Activated T-helper 17 cell treated with anti-CD3 and anti-CD28 coated beads, Interleukin-2, amount 50 U/mL, for 72 hours (primary cell): Measurements from ENCODE around the gene CREB5. TPM values are rescaled to one million over a fixed set of nuclear protein-coding genes. Genes with fewer than 3 reads are reported as not detected.

Source experiments
- ATAC-seq: fragments of 150-1000 bp; cut with Tn5 transposase; replicated peaks from 2 replicates; pipeline ENCODE4 v1.10.0; 2021; ENCODE audit warnings: mild to moderate bottlenecking, moderate library complexity
- H3K27ac Mint-ChIP-seq: one replicate; pipeline ENCODE4 v1.8.0; 2022; ENCODE audit warnings: mixed read lengths
- H3K27me3 Mint-ChIP-seq: one replicate; pipeline ENCODE4 v1.8.0; 2022; ENCODE audit warnings: mixed read lengths
- H3K36me3 Mint-ChIP-seq: one replicate; pipeline ENCODE4 v1.8.0; 2022; ENCODE audit warnings: low read depth, mild to moderate bottlenecking, mixed read lengths
- H3K4me1 Mint-ChIP-seq: one replicate; pipeline ENCODE4 v1.8.0; 2022; ENCODE audit warnings: mixed read lengths
- H3K4me3 Mint-ChIP-seq: one replicate; pipeline ENCODE4 v1.8.0; 2022; ENCODE audit warnings: mild to moderate bottlenecking, mixed read lengths
- H3K9me3 Mint-ChIP-seq: one replicate; pipeline ENCODE4 v1.8.0; 2022; ENCODE audit warnings: mixed read lengths
- total RNA-seq, 2 donors: library from RNA; stranded (reverse); gene quantifications; one replicate each; pipeline ENCODE4 v1.2.3, GENCODE V29; 2022

Gene CREB5
- total RNA-seq, 2 donors from 2014 or later = 0.02 TPM; not detected in 1

DNA sequence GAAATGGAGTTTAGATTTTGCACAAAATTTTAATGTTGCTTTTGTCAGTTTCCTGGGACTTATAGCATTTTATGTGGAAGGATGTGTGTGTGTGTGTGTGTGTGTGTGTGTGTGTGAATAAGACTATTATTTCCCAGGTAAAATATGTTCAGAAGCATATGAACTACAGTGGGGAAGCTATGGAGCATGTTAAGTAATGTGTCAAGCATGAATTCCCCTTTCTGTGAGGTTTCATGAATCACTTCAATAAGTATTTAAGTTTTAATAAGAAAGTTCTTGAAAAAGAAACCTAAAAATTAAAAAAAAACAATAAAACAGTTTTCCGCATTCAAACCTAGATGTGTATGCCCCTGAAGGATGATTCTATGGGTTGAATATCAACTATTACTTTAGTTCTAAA, 693 bp downstream of the CREB5 start:
- H3K4me1 Mint-ChIP-seq = peaks cover 12% of the 10 kb centered on the region
- no peaks in the 10 kb centered on the region for H3K9me3 Mint-ChIP-seq
- peaks cover 5% of the 10 kb centered on the region for H3K36me3 Mint-ChIP-seq
- H3K4me3 Mint-ChIP-seq = no peak overlapping the region
- no peak overlapping the region for H3K27ac Mint-ChIP-seq
- H3K27me3 Mint-ChIP-seq = peaks cover 63% of the 10 kb centered on the region
- no peak for ATAC-seq

DNA sequence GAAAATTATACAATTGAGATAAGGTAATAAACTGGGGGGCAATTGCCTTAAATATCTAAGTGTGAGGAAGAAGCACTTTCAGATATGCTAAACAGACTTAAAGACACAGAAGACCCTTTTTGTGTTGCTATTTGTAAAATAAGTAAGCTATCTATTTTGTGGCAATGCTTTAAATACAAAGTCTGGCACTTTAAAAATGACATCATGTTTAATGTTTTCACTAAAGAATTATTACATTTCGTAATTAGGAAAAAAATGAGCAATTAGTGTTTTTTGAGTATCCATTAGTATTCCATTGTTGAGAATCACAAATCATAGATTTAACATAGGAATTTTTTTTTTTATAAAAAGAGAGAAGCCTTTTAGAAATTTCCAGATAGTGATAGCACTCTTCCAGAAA, 2.1 kb downstream of the CREB5 start:
- no peak overlapping the region for H3K4me3 Mint-ChIP-seq
- no peak overlapping the region for H3K27ac Mint-ChIP-seq
- H3K27me3 Mint-ChIP-seq = peaks cover 57% of the 10 kb centered on the region
- ATAC-seq = no peak
- peaks cover 8% of the 10 kb centered on the region for H3K4me1 Mint-ChIP-seq
- no peaks in the 10 kb centered on the region for H3K9me3 Mint-ChIP-seq
- H3K36me3 Mint-ChIP-seq = peaks cover 1% of the 10 kb centered on the region

DNA sequence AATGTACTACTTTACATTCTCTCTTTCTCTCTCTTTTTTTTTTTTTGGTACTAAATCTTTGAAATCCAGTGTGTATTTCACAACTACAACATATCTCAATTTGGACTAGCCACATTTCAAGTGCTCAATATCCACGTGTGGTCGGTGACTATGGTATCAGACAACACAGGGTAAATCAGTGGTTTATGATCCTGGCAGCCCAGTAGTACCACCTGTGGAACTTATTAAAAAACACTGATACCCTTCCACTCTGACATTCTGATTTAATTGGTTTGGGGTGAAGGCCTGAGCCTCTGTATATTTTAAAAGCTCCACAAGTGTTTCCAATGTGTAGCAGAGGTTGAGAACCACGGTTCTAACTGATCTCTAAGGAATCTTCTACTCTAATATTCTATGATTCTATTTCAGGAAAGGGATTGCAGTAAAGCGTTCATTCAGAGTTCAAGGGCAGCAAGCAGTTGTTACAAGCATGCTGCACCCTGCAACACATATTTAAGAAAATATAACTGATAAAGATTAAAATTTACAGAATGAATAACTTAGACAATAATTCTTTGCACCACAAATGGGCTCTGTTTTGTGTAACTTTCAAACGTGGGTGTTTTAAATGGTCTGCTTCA, 5.1 kb downstream of the CREB5 start:
- Mint-ChIP-seq H3K4me1 (no peaks in the 10 kb centered on the region), H3K36me3 (no peaks in the 10 kb centered on the region), H3K27ac (no peak overlapping the region), H3K27me3 (peaks cover 50% of the 10 kb centered on the region), H3K4me3 (no peak overlapping the region), H3K9me3 (no peaks in the 10 kb centered on the region)
- no peak for ATAC-seq

DNA sequence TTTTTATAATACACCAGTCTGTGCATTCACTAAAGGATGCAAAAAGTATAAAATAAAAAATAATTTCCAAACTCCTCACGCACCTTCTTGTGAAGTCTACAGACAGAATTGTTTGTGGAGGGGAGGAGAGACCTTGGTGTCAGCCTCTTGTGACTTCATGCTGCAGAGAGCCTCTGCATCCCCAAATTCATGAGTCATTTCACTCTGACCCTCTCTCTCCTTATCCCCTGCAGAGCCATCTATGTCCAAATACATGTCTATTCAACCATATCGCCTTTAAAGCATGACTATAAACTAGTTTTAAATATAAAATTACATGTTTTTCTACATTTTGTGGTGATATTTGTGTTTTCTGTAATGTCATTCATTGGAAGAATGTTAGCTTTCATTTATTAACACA, 6.0 kb downstream of the CREB5 start:
- no peaks in the 10 kb centered on the region for H3K9me3 Mint-ChIP-seq
- no peak overlapping the region for H3K4me3 Mint-ChIP-seq
- ATAC-seq = no peak
- H3K4me1 Mint-ChIP-seq = no peaks in the 10 kb centered on the region
- H3K27ac Mint-ChIP-seq = no peak overlapping the region
- H3K27me3 Mint-ChIP-seq = peaks cover 48% of the 10 kb centered on the region
- H3K36me3 Mint-ChIP-seq = no peaks in the 10 kb centered on the region

DNA sequence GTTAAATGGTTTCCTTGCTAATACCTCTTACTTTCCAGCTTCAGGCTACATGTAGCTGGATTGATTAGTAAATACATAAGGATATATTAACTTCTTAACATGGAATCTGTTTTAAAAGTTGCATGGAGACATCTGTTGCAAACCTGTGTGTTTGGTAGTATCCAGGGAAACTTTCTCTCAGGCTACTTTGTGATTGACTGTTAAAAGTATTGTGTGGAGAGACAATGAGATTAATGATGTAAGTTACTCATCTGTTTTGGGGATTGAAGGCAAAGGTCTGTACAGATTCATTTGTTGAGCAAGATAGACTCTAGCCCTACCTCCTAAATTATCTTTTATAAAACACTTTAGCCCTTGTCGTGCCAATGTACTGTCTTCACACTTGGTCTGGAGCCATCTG, 6.6 kb downstream of the CREB5 start:
- ATAC-seq = no peak
- peaks cover 43% of the 10 kb centered on the region for H3K27me3 Mint-ChIP-seq
- H3K4me1 Mint-ChIP-seq = no peaks in the 10 kb centered on the region
- H3K9me3 Mint-ChIP-seq = no peaks in the 10 kb centered on the region
- H3K36me3 Mint-ChIP-seq = no peaks in the 10 kb centered on the region
- no peak overlapping the region for H3K4me3 Mint-ChIP-seq
- no peak overlapping the region for H3K27ac Mint-ChIP-seq

DNA sequence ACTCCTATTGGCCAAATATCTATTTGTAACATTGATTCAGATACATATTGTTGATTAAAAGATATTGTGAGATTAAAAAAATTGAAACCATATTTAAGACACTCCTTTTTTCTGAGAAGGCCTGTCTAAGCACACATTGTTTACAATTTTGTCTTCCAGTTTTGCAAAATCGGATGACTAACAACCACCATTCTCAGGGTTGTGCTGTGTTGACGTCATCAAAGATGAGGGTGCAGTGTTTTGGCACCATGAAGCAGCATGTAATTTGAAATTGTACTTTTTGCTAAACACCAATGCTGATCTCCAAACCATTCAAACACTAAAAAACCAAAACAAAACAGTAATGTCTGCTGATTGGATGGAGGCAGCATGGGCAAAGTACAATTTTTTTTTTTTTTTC, 7.4 kb downstream of the CREB5 start:
- Mint-ChIP-seq H3K9me3 (no peaks in the 10 kb centered on the region), H3K27me3 (peaks cover 40% of the 10 kb centered on the region), H3K36me3 (no peaks in the 10 kb centered on the region), H3K27ac (no peak overlapping the region), H3K4me1 (no peaks in the 10 kb centered on the region), H3K4me3 (no peak overlapping the region)
- no peak for ATAC-seq

DNA sequence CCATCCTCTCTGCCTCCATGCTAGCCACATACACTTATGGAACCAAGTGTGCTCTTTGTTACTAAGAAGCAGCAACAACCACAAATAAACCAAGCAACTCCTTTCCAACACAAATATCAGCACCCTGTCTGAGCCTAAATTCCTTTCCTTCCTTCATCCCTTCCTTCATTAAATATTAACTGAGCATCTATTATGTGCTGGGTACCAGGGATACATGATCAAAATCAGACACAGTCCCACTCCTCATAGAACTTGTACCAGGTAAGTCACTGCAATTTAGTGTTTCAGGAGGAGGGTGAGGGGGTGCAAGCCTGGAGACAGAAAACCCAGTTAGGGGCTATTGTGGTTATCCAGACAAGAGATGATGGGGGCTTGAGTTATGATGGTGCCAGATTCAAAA, 10.8 kb downstream of the CREB5 start:
- Mint-ChIP-seq H3K4me3 (no peak overlapping the region), H3K27me3 (peaks cover 26% of the 10 kb centered on the region), H3K4me1 (no peaks in the 10 kb centered on the region), H3K36me3 (no peaks in the 10 kb centered on the region), H3K27ac (no peak overlapping the region), H3K9me3 (no peaks in the 10 kb centered on the region)
- no peak for ATAC-seq

DNA sequence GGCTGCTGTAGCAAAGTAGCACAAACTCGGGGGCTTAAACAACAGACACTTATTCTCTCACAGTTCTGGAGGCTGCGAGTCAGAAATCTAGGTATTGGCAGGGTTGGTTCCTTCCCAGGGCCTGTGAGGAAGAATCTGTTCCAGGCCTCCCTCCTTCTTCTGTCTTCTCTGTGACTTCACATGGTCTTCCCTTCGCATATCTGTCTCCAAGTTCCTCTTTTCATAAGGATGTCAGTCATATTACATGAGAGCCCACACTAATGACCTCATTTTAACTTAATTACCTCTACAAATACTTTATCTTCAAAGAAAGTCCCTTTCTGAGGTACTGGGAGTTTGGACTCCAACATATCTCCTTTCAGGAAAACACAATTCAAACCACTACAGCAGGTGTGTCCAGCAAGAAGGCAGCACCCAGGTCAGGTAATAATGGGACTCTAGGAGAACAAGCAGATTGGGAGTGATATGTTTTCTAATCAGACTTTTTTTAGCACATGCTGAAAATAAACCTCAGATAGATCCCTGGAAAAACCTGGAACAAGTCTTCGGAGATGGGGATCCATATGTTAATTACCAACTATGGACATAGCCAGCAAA, 11.7 kb downstream of the CREB5 start:
- no peak overlapping the region for H3K4me3 Mint-ChIP-seq
- no peaks in the 10 kb centered on the region for H3K36me3 Mint-ChIP-seq
- peaks cover 31% of the 10 kb centered on the region for H3K27me3 Mint-ChIP-seq
- H3K4me1 Mint-ChIP-seq = no peaks in the 10 kb centered on the region
- H3K27ac Mint-ChIP-seq = no peak overlapping the region
- H3K9me3 Mint-ChIP-seq = no peaks in the 10 kb centered on the region
- no peak for ATAC-seq

DNA sequence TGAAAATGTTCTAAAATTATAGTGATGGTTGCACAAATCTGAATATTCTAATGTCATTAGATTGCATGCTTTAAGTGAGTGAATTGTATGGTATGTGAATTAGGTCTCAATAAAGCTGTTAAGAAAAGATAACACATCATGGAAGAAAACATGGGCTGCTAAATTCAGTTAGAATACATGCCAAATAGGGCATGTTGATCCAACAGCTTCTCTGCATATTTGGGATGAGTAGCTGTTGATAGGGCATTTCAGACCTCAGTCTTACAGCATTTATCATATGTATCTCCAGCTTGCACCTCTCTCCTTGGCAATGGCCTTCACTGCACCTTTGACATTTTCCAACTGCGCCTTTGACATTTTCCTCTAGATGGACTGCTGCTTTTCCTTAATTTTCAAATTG, 13.2 kb downstream of the CREB5 start:
- Mint-ChIP-seq H3K27ac (no peak overlapping the region), H3K9me3 (no peaks in the 10 kb centered on the region), H3K4me1 (no peaks in the 10 kb centered on the region), H3K4me3 (no peak overlapping the region), H3K36me3 (no peaks in the 10 kb centered on the region), H3K27me3 (peaks cover 32% of the 10 kb centered on the region)
- ATAC-seq = no peak

DNA sequence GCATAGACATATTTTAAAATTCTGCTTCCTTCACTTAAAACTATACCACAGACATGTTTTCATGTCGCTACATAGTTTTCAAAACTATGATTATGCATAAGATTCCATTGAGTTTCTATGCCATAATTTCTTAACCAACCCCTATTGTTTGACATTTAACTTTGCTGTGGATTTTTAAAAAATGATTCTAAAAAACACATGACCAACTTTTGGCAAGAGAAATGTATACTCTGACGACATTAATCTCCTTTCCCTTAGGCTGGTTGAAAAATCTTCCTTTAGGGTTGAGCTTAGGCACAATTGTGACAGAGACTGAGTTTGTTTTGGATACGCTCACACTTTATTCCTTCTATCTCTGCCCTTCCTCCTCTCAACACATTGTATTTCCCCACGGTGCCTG, 14.9 kb downstream of the CREB5 start:
- H3K9me3 Mint-ChIP-seq = no peaks in the 10 kb centered on the region
- no peaks in the 10 kb centered on the region for H3K4me1 Mint-ChIP-seq
- H3K36me3 Mint-ChIP-seq = no peaks in the 10 kb centered on the region
- H3K4me3 Mint-ChIP-seq = no peak overlapping the region
- peaks cover 26% of the 10 kb centered on the region for H3K27me3 Mint-ChIP-seq
- no peak overlapping the region for H3K27ac Mint-ChIP-seq
- no peak for ATAC-seq

DNA sequence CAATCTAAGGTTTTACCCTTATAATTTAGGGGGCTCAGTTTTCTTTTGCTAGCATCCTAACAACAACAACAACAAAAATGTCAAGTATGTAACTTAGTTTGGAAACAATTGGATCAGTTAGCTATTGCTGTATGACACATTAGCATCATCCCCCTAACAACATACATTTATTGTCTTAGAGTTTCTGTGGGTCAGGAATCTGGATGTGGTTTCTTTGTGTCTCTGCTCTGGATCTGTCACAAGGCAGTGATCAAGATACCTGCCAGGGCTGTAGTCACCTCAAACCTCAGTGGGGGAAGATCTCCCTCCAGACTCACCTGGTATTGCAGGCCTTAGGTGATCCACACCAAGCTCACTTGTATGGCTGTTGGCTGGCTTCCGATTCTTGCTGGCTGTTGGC, 18.3 kb downstream of the CREB5 start:
- ATAC-seq = no peak
- Mint-ChIP-seq H3K27me3 (peaks cover 30% of the 10 kb centered on the region), H3K27ac (no peak overlapping the region), H3K9me3 (no peaks in the 10 kb centered on the region), H3K36me3 (no peaks in the 10 kb centered on the region), H3K4me3 (no peak overlapping the region), H3K4me1 (no peaks in the 10 kb centered on the region)

DNA sequence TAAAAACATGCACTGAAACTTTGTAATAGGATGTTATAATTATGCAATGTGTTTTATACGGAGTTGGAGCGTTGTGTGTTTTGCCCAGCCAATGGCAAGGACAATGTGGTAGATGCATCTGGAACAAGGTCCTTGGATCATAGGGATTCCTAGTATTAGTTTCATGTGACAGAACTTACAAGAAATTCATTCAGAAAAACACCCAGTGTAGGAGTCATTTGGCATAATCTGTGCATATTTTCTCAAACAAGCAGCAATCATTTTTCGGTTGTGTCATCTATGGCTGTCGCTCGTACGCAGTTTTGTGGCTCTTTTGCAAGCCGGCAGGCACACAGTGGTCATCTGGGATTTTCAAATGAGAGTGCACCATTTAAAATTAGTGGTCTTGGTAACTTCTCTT, 19.8 kb downstream of the CREB5 start:
- H3K4me1 Mint-ChIP-seq = no peaks in the 10 kb centered on the region
- H3K4me3 Mint-ChIP-seq = no peak overlapping the region
- no peaks in the 10 kb centered on the region for H3K36me3 Mint-ChIP-seq
- H3K27me3 Mint-ChIP-seq = peaks cover 38% of the 10 kb centered on the region
- H3K27ac Mint-ChIP-seq = no peak overlapping the region
- H3K9me3 Mint-ChIP-seq = no peaks in the 10 kb centered on the region
- no peak for ATAC-seq

DNA sequence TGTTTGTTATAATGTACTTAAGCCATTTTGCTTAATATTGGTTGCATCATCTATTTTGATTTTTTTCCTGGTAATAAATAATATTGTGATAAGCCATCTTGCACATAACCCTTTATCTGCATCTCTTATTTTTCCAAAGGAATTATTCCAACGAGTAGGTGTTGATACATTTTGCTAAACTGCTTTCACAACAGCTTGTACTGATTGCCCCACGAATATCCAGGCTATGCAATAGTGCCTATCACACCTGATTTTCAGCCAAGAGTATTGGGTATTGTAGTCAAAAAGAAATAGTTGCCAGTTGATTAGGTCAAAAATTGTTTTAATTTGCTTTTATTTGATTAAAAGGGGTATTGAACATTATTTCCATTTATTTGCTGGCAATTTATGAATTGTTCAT, 20.7 kb downstream of the CREB5 start:
- Mint-ChIP-seq H3K4me3 (no peak overlapping the region), H3K36me3 (no peaks in the 10 kb centered on the region), H3K27ac (no peak overlapping the region), H3K4me1 (no peaks in the 10 kb centered on the region), H3K9me3 (no peaks in the 10 kb centered on the region), H3K27me3 (peaks cover 41% of the 10 kb centered on the region)
- ATAC-seq = no peak

DNA sequence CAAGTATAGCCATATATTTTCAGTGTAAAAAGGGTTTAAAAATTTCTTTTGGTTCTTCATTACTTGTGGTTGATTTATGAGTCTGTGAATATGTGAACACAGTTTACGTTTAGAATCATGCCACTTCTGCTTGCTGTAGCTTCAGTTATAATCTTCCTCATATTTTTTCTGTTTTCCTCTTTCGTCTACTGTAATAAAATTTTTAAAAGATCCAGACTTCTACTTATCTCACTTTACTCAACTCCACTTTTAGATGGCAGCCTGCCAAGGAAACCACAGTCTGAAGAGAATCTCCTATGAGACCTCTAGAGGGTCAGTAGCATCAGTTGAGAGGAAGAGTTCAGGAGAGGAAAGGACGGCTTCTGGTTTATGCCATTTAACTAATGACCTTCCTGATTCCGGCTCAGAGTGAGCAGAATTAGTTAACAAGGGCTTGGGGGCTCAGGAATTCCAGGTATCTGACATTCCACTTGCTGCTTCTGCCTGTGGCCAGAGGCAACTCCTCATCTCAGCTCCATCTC, 21.4 kb downstream of the CREB5 start:
- H3K4me1 Mint-ChIP-seq = no peaks in the 10 kb centered on the region
- H3K4me3 Mint-ChIP-seq = no peak overlapping the region
- ATAC-seq = no peak
- H3K27ac Mint-ChIP-seq = no peak overlapping the region
- H3K9me3 Mint-ChIP-seq = no peaks in the 10 kb centered on the region
- peaks cover 40% of the 10 kb centered on the region for H3K27me3 Mint-ChIP-seq
- H3K36me3 Mint-ChIP-seq = no peaks in the 10 kb centered on the region

DNA sequence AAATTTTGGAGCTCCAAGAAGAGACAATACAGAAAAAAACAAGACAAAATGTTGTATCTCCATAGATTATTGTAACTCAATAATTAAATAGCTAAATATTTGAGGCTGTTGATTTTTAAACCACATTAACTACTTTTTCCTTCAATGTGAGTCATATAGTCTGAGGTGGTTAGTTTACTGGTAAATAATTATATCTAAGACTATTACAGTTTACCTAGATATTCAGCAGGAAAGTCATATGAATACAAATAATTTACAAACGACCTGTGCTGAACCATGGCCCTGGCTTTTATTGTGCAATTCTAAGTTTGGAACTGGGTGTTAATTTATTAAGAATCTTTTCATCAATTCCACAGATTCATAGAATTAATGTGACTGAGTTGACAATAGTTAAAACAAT, 22.2 kb downstream of the CREB5 start:
- Mint-ChIP-seq H3K36me3 (no peaks in the 10 kb centered on the region), H3K27ac (no peak overlapping the region), H3K9me3 (no peaks in the 10 kb centered on the region), H3K4me3 (no peak overlapping the region), H3K27me3 (peaks cover 47% of the 10 kb centered on the region), H3K4me1 (no peaks in the 10 kb centered on the region)
- ATAC-seq = no peak
